ENCODE measurements around the gene MYCL.

Gene MYCL

GRCh38 chr1:39902460-39902807, 717 bp upstream of the MYCL start:
- FAIRE-seq: no peak
- DNase-seq (ENCODE audit: insufficient read length, low spot score): no peak

GRCh38 chr1:39901464-39901713, 328 bp downstream of the MYCL start:
- TF ChIP-seq POLR2A (IDR thresholded peaks at IDR 0.05; ENCODE audit: low read depth, low read length): no peak
- FAIRE-seq (no peak), DNase-seq (ENCODE audit: insufficient read length, low spot score) (no peak)

More at GRCh38 chr1:39902460-39902807, 717 bp upstream of the MYCL start:
- TF ChIP-seq POLR2A (IDR thresholded peaks at IDR 0.05; ENCODE audit: low read depth, low read length): no peak

- FAIRE-seq (no peak), DNase-seq (ENCODE audit: insufficient read length, low spot score) (no peak)
- no peak for TF ChIP-seq POLR2A (IDR thresholded peaks at IDR 0.05; ENCODE audit: low read depth, low read length)
Observed at GRCh38 chr1:39900662-39901463, 854 bp downstream of the MYCL start.

- TF ChIP-seq POLR2A (IDR thresholded peaks at IDR 0.05; ENCODE audit: low read depth, low read length): no peak
- no peak for FAIRE-seq
- DNase-seq (ENCODE audit: insufficient read length, low spot score): no peak
Observed at GRCh38 chr1:39899611-39900538, 1.8 kb downstream of the MYCL start.

- TF ChIP-seq POLR2A (IDR thresholded peaks at IDR 0.05; ENCODE audit: low read depth, low read length): no peak
- no peak for FAIRE-seq
- peak; percentile 84 for DNase-seq (ENCODE audit: insufficient read length, low spot score)
Observed at GRCh38 chr1:39898648-39899603, 2.8 kb downstream of the MYCL start.

- DNase-seq (ENCODE audit: insufficient read length, low spot score) (no peak), FAIRE-seq (no peak)
- no peak for TF ChIP-seq POLR2A (IDR thresholded peaks at IDR 0.05; ENCODE audit: low read depth, low read length)
Observed at GRCh38 chr1:39898191-39898590, 3.5 kb downstream of the MYCL start.

GRCh38 chr1:39896909-39897685, 4.6 kb downstream of the MYCL start:
- peak; percentile 17; the same call in 1 of the 2 replicates for TF ChIP-seq POLR2A (IDR thresholded peaks at IDR 0.05; ENCODE audit: low read depth, low read length)
- FAIRE-seq (no peak), DNase-seq (ENCODE audit: insufficient read length, low spot score) (no peak)

- TF ChIP-seq POLR2A (IDR thresholded peaks at IDR 0.05; ENCODE audit: low read depth, low read length): no peak
- FAIRE-seq: no peak
- no peak for DNase-seq (ENCODE audit: insufficient read length, low spot score)
Observed at GRCh38 chr1:39895731-39896480, 5.8 kb downstream of the MYCL start.

GRCh38 chr1:39894884-39895495, 6.7 kb downstream of the MYCL start:
- no peak for FAIRE-seq
- TF ChIP-seq POLR2A (IDR thresholded peaks at IDR 0.05; ENCODE audit: low read depth, low read length): no peak
- DNase-seq (ENCODE audit: insufficient read length, low spot score): no peak

GRCh38 chr1:39892601-39893595, 8.8 kb downstream of the MYCL start:
- DNase-seq (ENCODE audit: insufficient read length, low spot score): peak; percentile 71
- peak; percentile 50 for FAIRE-seq
- no peak for TF ChIP-seq POLR2A (IDR thresholded peaks at IDR 0.05; ENCODE audit: low read depth, low read length)

- no peak for TF ChIP-seq POLR2A (IDR thresholded peaks at IDR 0.05; ENCODE audit: low read depth, low read length)
- no peak for DNase-seq (ENCODE audit: insufficient read length, low spot score)
- no peak for FAIRE-seq
Observed at GRCh38 chr1:39890880-39891279, 10.8 kb downstream of the MYCL start.
